GM12878 (cell line): ENCODE results near the gene TUT1. TPM values are rescaled to one million over a fixed set of nuclear protein-coding genes. Genes with fewer than 3 reads are reported as not detected.

ENCODE experiments used
- ATAC-seq: fragments of 200-7000 bp; cut with Tn5 transposase; 3 replicates; pipeline ENCODE4 v1.9.1; 2020; ENCODE audit warnings: mild to moderate bottlenecking, moderate library complexity
- BruUV-seq: library from RNA; stranded (reverse); fragments of 400-500 nt; replicated peaks from 2 replicates; lab custom pipeline; 2021; lab: Mats Ljungman, UMichigan
- CTCF ChIA-PET: fragments of 300-600 bp; sonication (Branson Sonifier 250); formaldehyde crosslinking; extraction: SDS; loops from one replicate; lab custom pipeline; 2021; ENCODE audit warnings: inconsistent platforms; lab: Yijun Ruan, JAX
- POLR2A ChIA-PET: fragments of 350-600 bp; formaldehyde crosslinking; extraction: SDS; loops from one replicate; lab custom pipeline; 2021; ENCODE audit warnings: inconsistent platforms; lab: Charles Lee
- RAD21 ChIA-PET: fragments of 300-600 bp; sonication (Branson Sonifier 250); formaldehyde crosslinking; loops from one replicate; lab custom pipeline; 2023; ENCODE audit warnings: antibody characterized with exemption; ENCODE audit not compliant: unreplicated experiment; lab: Charles Lee
- SMC1A ChIA-PET: fragments of 300-600 bp; sonication (Branson Sonifier 250); formaldehyde crosslinking; loops from one replicate; lab custom pipeline; 2023; ENCODE audit not compliant: unreplicated experiment, uncharacterized antibody; lab: Charles Lee
- DNase-seq: peaks from one replicate; pipeline ENCODE4 v3.0.0-alpha.2; 2011; ENCODE audit warnings: low read depth, low spot score
- FAIRE-seq: peaks from 3 replicates; lab custom pipeline; 2011; peaks lifted over from hg19 to GRCh38; lab: Jason Lieb, UNC
- H2AFZ ChIP-seq: 2 replicates; pipeline ENCODE4 v1.6.0; 2011; ENCODE audit warnings: low read depth, low read length, control low read depth; ENCODE audit not compliant: control insufficient read depth
- H3K27ac ChIP-seq: 2 replicates; pipeline ENCODE4 v1.5.1; 2011; ENCODE audit warnings: control low read depth; ENCODE audit not compliant: control insufficient read depth, insufficient read depth
- H3K27me3 ChIP-seq, 2 experiments: replicated peaks in 1 of 2; 2 replicates each; pipeline versions ENCODE4 v1.6.0 to v1.6.1; 2011; ENCODE audit warnings: low read length in 1 of 2; ENCODE audit not compliant: control insufficient read depth in 2 of 2, insufficient read depth in 2 of 2
- H3K36me3 ChIP-seq, 2 experiments: 2 replicates each; pipeline ENCODE4 v1.5.1; 2011; ENCODE audit warnings: low read length in 1 of 2; ENCODE audit not compliant: control insufficient read depth in 2 of 2, insufficient read depth in 2 of 2
- H3K4me1 ChIP-seq: 2 replicates; pipeline ENCODE4 v1.6.1; 2011; ENCODE audit warnings: mild to moderate bottlenecking, low read length, moderate library complexity, mixed read lengths; ENCODE audit not compliant: control insufficient read depth, insufficient read depth
- H3K4me2 ChIP-seq: 2 replicates; pipeline ENCODE4 v1.6.0; 2011; ENCODE audit warnings: control low read depth; ENCODE audit not compliant: control insufficient read depth, insufficient read depth
- H3K4me3 ChIP-seq: fragments of 200-600 bp; sonication (generic); 2 replicates; pipeline ENCODE4 v1.5.1; 2016
- H3K79me2 ChIP-seq: 2 replicates; pipeline ENCODE4 v1.6.0; 2011; ENCODE audit warnings: low read length; ENCODE audit not compliant: control insufficient read depth, insufficient read depth
- H3K9ac ChIP-seq: 2 replicates; pipeline ENCODE4 v1.8.0; 2011; ENCODE audit warnings: low read length, control low read depth, mixed read lengths; ENCODE audit not compliant: control insufficient read depth, insufficient read depth
- H3K9me3 ChIP-seq: replicated peaks from 3 replicates; pipeline ENCODE4 v1.5.1; 2011; ENCODE audit warnings: mild to moderate bottlenecking, low read length; ENCODE audit not compliant: control insufficient read depth, insufficient read depth
- H4K20me1 ChIP-seq: 2 replicates; pipeline ENCODE4 v1.6.0; 2011; ENCODE audit not compliant: control insufficient read depth, insufficient read depth
- BCL11A ChIP-seq: IDR thresholded peaks from 2 replicates; pipeline ENCODE4 v1.6.1; 2011; ENCODE audit warnings: low read depth, low read length
- BHLHE40 ChIP-seq, 2 experiments: fragments of 450-650 bp in 1 of 2; IDR thresholded peaks; 2 replicates each; pipeline ENCODE4 v1.6.1; 2011 to 2017; ENCODE audit warnings: low read depth in 2 of 2, borderline replicate concordance in 1 of 2, improper control_type of control experiment in 1 of 2, low read length in 1 of 2, mild to moderate bottlenecking in 1 of 2
- MEF2B ChIP-seq: fragments of 450-650 bp; IDR thresholded peaks from 2 replicates; pipeline ENCODE4 v1.6.1; 2018; ENCODE audit warnings: mild to moderate bottlenecking, moderate library complexity; ENCODE audit not compliant: partially characterized antibody, poor library complexity, severe bottlenecking
- RUNX3 ChIP-seq: IDR thresholded peaks from 2 replicates; pipeline ENCODE4 v1.6.1; 2012; ENCODE audit warnings: low read length, inconsistent platforms
- ZNF622 ChIP-seq: fragments of 450-650 bp; IDR thresholded peaks from 2 replicates; pipeline ENCODE4 v1.6.1; 2017; ENCODE audit warnings: mild to moderate bottlenecking, inconsistent platforms
- WGBS: methylation state at CpG from one replicate; pipeline ENCODE4 v1.1.6; 2016; ENCODE audit warnings: low lambda C conversion rate; ENCODE audit not compliant: insufficient replicate concordance, insufficient coverage; ENCODE audit errors: missing lambda C conversion rate; 5-methylcytosine and 5-hydroxymethylcytosine counted together
- in situ Hi-C: fragments of 300-500 bp; cut with MboI; formaldehyde crosslinking; loops from 9 replicates; pipeline ENCODE4 v1.14.3; 2018; ENCODE audit warnings: mixed read lengths
- intact Hi-C: fragments of 100-400 bp; cut with micrococcal nuclease; formaldehyde crosslinking; loops from one replicate; pipeline ENCODE4 v1.14.2; 2022; ENCODE audit not compliant: unreplicated experiment
- polyA plus RNA-seq, 11 experiments: library from polyadenylated mRNA; depleted of rRNA in 4 of 11; unstranded in 6 of 11; stranded (reverse) in 5 of 11; fragments of >200 nt; fragmentation: Nextera tagmentation in 4 of 11; fragmentation: Illumina TruSeq in 1 of 11; extraction: Ambion mirVana in 4 of 11; extraction: Trizol in 1 of 11; gene quantifications; 1 replicate in 1 of 11; 2 replicates in 10 of 11; pipeline versions ENCODE4 v1.2.1 to v1.2.3, GENCODE V29; 2011 to 2016; ENCODE audit warnings: inconsistent platforms in 2 of 11, missing spikeins in 2 of 11, low read depth in 1 of 11
- total RNA-seq, 4 experiments: library from RNA; depleted of rRNA in 3 of 4; stranded (reverse); fragments of >200 nt in 3 of 4; fragmentation: Illumina TruSeq in 1 of 4; extraction: Trizol in 1 of 4; gene quantifications; 2 replicates each; pipeline versions ENCODE4 v1.2.1 to v1.2.3, GENCODE V29; 2013 to 2021
- TF ChIP-seq, protein P1 (sequence below): fragments of 450-650 bp; conservative IDR thresholded peaks from 2 replicates; pipeline ENCODE4 v1.6.1; 2017; ENCODE audit warnings: mild to moderate bottlenecking, moderate library complexity
- TF ChIP-seq, protein P2 (sequence below): IDR thresholded peaks from 2 replicates; pipeline ENCODE4 v1.6.1; 2011; ENCODE audit warnings: low read depth, mild to moderate bottlenecking, low read length, moderate library complexity, borderline replicate concordance; ENCODE audit errors: extremely low read depth

Gene TUT1
- total and polyA plus RNA-seq, 10 of the 15 experiments (the other 5 are each of a cell fraction or from before 2014, with no cell fraction given), result 1.1 to 29.9 (median 16.2) TPM

GRCh38 chr11:62575156-62575555 lies 16.2 kb downstream of the TUT1 start:
- SMC1A ChIA-PET, result interaction anchor here (0.7 to 2.1 kb wide), 5 partner anchors 12 to 36 kb away, joined by 3 to 14 read pairs (median 5); partner anchors contain the start of gene TUT1
- Histone ChIP-seq H3K79me2 (peaks cover 45% of the 10 kb centered on the region), H4K20me1 (no peaks in the 10 kb centered on the region), H3K9ac (peak overlapping the region; percentile 97; the same call in 1 of the 2 replicates), H3K9me3 (no peaks in the 10 kb centered on the region), H3K27me3 (no peaks in the 10 kb centered on the region), H3K4me1 (peaks cover 24% of the 10 kb centered on the region), H3K27ac (no peak overlapping the region; the same call in 1 of the 2 replicates), H3K4me3 (peak overlapping the region; percentile 90), H2AFZ (no peak overlapping the region), H3K36me3 (peaks cover 16 to 27% of the 10 kb centered on the region in 2 experiments), H3K4me2 (peak overlapping the region; percentile 99)
- POLR2A ChIA-PET, result interaction anchor here (0.6 to 5.0 kb wide), 6 partner anchors 10 to 240 kb away, joined by 3 to 37 read pairs (median 8); partner anchors contain the start of genes C11orf98, CSKMT and TUT1
- CTCF ChIA-PET, result interaction anchor here (1.9 to 3.9 kb wide), 3 partner anchors 17 to 151 kb away, joined by 8 to 27 read pairs (median 23); partner anchors contain the start of gene TUT1
- intact Hi-C loops, result no loop called here
- in situ Hi-C loops, result no loop called here
- BruUV-seq, result no TSS peak
- no peak for FAIRE-seq
- no peak for ATAC-seq
- RAD21 ChIA-PET, result interaction anchor here (0.6 to 3.3 kb wide), 4 partner anchors 17 to 151 kb away, joined by 3 to 25 read pairs (median 11); no protein-coding TSS in a partner anchor
- TF ChIP-seq RUNX3 (0 out of 2 replicates have a peak, but pooled peaks have one; percentile 1), BHLHE40 (IDR thresholded peaks at IDR 0.05; ENCODE audit: borderline replicate concordance in 1 of 2, low read depth in 2 of 2, low read length in 1 of 2) (no peak)
- 97% methylated on average over 17 of the region's 17 CpGs for WGBS
- no peak for DNase-seq

DNA sequence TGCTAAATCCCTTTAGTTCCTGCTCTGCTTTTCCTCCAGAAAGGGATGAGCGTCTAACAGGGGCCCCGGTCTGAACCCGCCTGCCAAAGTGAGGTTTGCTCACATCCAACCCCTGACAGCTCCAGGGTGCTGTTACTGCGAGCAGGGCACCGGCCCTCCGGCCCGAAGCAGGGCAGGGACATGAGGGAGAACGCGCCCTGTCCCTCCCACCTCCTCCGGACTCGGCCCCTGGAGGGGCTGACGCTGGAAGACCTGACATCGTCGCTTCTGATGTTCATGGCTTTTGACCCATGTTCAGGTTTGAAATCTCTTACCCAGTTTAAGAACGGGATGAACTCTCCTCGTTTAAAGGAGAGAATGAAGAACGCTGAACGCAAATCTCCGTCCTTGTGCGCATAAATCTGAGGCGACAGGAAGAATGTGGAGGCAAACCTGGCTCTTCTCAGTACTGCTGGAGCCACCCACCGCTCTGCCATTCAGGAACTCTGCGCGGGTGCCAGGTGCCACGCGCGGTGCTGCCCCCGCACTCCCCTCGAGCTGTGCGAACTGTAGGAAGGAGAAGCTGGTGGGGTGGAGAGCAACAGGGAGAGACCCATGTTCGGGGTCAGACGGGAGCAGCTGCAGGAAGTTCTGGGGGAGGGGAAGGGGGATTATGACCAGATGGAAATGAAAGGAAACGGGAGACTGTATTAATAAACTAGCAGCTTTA lies 16.8 kb downstream of the TUT1 start:
- BruUV-seq, result TSS peak; percentile 96
- H3K9ac ChIP-seq, result peak overlapping the region; percentile 97
- in situ Hi-C loops, result no loop called here
- peaks cover 16 to 33% of the 10 kb centered on the region in 2 experiments for H3K36me3 ChIP-seq
- peaks cover 24% of the 10 kb centered on the region for H3K4me1 ChIP-seq
- ChIA-PET POLR2A (interaction anchor here (0.5 to 5.0 kb wide), 29 partner anchors 9 to 241 kb away, joined by 3 to 37 read pairs (median 4); partner anchors contain the start of genes B3GAT3, C11orf98, CSKMT and HNRNPUL2), SMC1A (interaction anchor here (0.6 to 2.1 kb wide), 10 partner anchors 13 to 466 kb away, joined by 3 to 14 read pairs (median 4); partner anchors contain the start of gene TUT1), CTCF (interaction anchor here (0.6 to 3.9 kb wide), 12 partner anchors 13 to 195 kb away, joined by 3 to 27 read pairs (median 4); partner anchors contain the start of genes HNRNPUL2 and TUT1), RAD21 (interaction anchor here (0.6 to 3.3 kb wide), 19 partner anchors 9 to 197 kb away, joined by 3 to 27 read pairs (median 4); partner anchors contain the start of genes AHNAK, B3GAT3, C11orf98 and CSKMT)
- intact Hi-C loops, result no loop called here
- peak; percentile 56 for FAIRE-seq
- peak overlapping the region; percentile 99 for H3K4me2 ChIP-seq
- no peaks in the 10 kb centered on the region for H3K9me3 ChIP-seq
- peak overlapping the region; percentile 88 for H2AFZ ChIP-seq
- WGBS, result 3% methylated on average over 33 of the region's 33 CpGs
- H4K20me1 ChIP-seq, result no peaks in the 10 kb centered on the region
- H3K27ac ChIP-seq, result peak overlapping the region; percentile 86
- no peak for DNase-seq
- H3K79me2 ChIP-seq, result peaks cover 51% of the 10 kb centered on the region
- peak overlapping the region; percentile 90 for H3K4me3 ChIP-seq
- peak; percentile 37 for ATAC-seq
- no peaks in the 10 kb centered on the region for H3K27me3 ChIP-seq
- TF ChIP-seq MEF2B (no peak), BCL11A (no peak), ZNF622 (no peak)
- TF ChIP-seq, protein P1, sequence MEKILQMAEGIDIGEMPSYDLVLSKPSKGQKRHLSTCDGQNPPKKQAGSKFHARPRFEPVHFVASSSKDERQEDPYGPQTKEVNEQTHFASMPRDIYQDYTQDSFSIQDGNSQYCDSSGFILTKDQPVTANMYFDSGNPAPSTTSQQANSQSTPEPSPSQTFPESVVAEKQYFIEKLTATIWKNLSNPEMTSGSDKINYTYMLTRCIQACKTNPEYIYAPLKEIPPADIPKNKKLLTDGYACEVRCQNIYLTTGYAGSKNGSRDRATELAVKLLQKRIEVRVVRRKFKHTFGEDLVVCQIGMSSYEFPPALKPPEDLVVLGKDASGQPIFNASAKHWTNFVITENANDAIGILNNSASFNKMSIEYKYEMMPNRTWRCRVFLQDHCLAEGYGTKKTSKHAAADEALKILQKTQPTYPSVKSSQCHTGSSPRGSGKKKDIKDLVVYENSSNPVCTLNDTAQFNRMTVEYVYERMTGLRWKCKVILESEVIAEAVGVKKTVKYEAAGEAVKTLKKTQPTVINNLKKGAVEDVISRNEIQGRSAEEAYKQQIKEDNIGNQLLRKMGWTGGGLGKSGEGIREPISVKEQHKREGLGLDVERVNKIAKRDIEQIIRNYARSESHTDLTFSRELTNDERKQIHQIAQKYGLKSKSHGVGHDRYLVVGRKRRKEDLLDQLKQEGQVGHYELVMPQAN, result peak; percentile 78; the same call in 1 of the 2 replicates
- TF ChIP-seq, protein P2, sequence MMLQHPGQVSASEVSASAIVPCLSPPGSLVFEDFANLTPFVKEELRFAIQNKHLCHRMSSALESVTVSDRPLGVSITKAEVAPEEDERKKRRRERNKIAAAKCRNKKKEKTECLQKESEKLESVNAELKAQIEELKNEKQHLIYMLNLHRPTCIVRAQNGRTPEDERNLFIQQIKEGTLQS, result no peak
